Esophagus muscularis mucosa (tissue), 4 donors: ENCODE measurements around the gene PTGDR2. TPM values are rescaled to one million over a fixed set of nuclear protein-coding genes. Genes with fewer than 3 reads are reported as not detected.
A peak's percentile ranks its signal among the peaks of the same experiment; 100 is the strongest.

Experiments
- DNase-seq: peaks from one replicate; pipeline ENCODE4 v3.0.0-alpha.2; 2017; ENCODE audit errors: extremely low spot score
- H3K27ac ChIP-seq, 4 donors: fragments of 200-600 bp; sonication (generic); replicated peaks in 1 of 4; 1 replicate in 3 of 4; 2 replicates in 1 of 4; pipeline ENCODE4 v1.5.1; 2016 to 2019; ENCODE audit warnings: mild to moderate bottlenecking in 1 of 4
- H3K27me3 ChIP-seq, 4 donors: fragments of 200-600 bp; sonication (generic); one replicate each; pipeline versions ENCODE4 v1.5.1 to v1.6.0; 2016 to 2019
- H3K36me3 ChIP-seq, 4 donors: fragments of 200-600 bp; sonication (generic); one replicate each; pipeline ENCODE4 v1.5.1; 2016 to 2019
- H3K4me1 ChIP-seq, 4 donors: fragments of 200-600 bp; sonication (generic); one replicate each; pipeline ENCODE4 v1.5.1; 2016 to 2019
- H3K4me3 ChIP-seq, 4 donors: fragments of 200-600 bp; sonication (generic); 1 replicate in 2 of 4; 2 replicates in 2 of 4; pipeline ENCODE4 v1.5.1; 2016 to 2019; ENCODE audit warnings: mild to moderate bottlenecking in 4 of 4, moderate library complexity in 1 of 4
- H3K9me3 ChIP-seq, 4 donors: fragments of 200-600 bp; sonication (generic); 1 replicate in 3 of 4; 2 replicates in 1 of 4; pipeline ENCODE4 v1.5.1; 2016 to 2019
- EP300 ChIP-seq: sonication (generic); formaldehyde crosslinking; IDR thresholded peaks from one replicate; pipeline ENCODE4 v1.6.1; 2017; ENCODE audit warnings: antibody characterized with exemption
- POLR2A ChIP-seq: fragments of 450-650 bp; IDR thresholded peaks from one replicate; pipeline ENCODE4 v1.6.1; 2017; ENCODE audit warnings: antibody characterized with exemption, moderate library complexity, mild to moderate bottlenecking, low read depth
- POLR2AphosphoS5 ChIP-seq, 2 donors: sonication (generic); formaldehyde crosslinking; IDR thresholded peaks; one replicate each; pipeline ENCODE4 v1.6.1; 2017; ENCODE audit warnings: antibody characterized with exemption in 2 of 2
- WGBS: methylation state at CpG from one replicate; pipeline ENCODE4 v1.1.5; 2018; 5-methylcytosine and 5-hydroxymethylcytosine counted together
- intact Hi-C: fragments of 100-400 bp; cut with DNase I; formaldehyde crosslinking; loops from one replicate; pipeline ENCODE4 v1.15.1; 2023
- total RNA-seq, 4 donors: library from RNA; depleted of rRNA; stranded (reverse); fragments of >200 nt; gene quantifications; one replicate each; pipeline versions ENCODE4 v1.1.0 to v1.2.1, GENCODE V29; 2016
- TF ChIP-seq, protein P1 (sequence below), 3 experiments: fragments of 200-600 bp in 2 of 3; fragments of 450-650 bp in 1 of 3; sonication (generic) in 2 of 3; IDR thresholded peaks; one replicate each; pipeline ENCODE4 v1.5.1; 2017 to 2019; ENCODE audit warnings: antibody characterized with exemption in 3 of 3, mild to moderate bottlenecking in 2 of 3, moderate library complexity in 1 of 3

The PTGDR2 gene
- total RNA-seq: 1 to 10 TPM in 3 of 4 donors, under 1 TPM in 1; 0.33 to 2.9 (median 1.8) TPM

GRCh38 chr11:60855726-60856633, at the start of gene PTGDR2:
TSS of gene PTGDR2 (minus strand) at chr11:60855950. CDS start at chr11:60853722, 2,228 bp downstream.
- Histone ChIP-seq H3K27ac (no peak within 1 kb of the TSS), H3K4me1 (peaks cover 0 to 12% (median 5%) of the 10 kb centered on the region in 4 donors), H3K27me3 (peaks cover 0 to 31% (median 0%) of the 10 kb centered on the region in 4 donors), H3K4me3 (no peak within 1 kb of the TSS), H3K9me3 (no peaks in the 10 kb centered on the region), H3K36me3 (peaks cover 4 to 22% (median 19%) of the 10 kb centered on the region in 4 donors)
- TF ChIP-seq POLR2AphosphoS5 (IDR thresholded peaks at IDR 0.05) (no peak), EP300 (no peak), POLR2A (no peak)
- TF ChIP-seq, protein P1, sequence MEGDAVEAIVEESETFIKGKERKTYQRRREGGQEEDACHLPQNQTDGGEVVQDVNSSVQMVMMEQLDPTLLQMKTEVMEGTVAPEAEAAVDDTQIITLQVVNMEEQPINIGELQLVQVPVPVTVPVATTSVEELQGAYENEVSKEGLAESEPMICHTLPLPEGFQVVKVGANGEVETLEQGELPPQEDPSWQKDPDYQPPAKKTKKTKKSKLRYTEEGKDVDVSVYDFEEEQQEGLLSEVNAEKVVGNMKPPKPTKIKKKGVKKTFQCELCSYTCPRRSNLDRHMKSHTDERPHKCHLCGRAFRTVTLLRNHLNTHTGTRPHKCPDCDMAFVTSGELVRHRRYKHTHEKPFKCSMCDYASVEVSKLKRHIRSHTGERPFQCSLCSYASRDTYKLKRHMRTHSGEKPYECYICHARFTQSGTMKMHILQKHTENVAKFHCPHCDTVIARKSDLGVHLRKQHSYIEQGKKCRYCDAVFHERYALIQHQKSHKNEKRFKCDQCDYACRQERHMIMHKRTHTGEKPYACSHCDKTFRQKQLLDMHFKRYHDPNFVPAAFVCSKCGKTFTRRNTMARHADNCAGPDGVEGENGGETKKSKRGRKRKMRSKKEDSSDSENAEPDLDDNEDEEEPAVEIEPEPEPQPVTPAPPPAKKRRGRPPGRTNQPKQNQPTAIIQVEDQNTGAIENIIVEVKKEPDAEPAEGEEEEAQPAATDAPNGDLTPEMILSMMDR (IDR thresholded peaks at IDR 0.05): no peak
- no peak for DNase-seq
- WGBS: 35% methylated on average over 14 of the region's 14 CpGs
- intact Hi-C loops: no loop called here

DNA sequence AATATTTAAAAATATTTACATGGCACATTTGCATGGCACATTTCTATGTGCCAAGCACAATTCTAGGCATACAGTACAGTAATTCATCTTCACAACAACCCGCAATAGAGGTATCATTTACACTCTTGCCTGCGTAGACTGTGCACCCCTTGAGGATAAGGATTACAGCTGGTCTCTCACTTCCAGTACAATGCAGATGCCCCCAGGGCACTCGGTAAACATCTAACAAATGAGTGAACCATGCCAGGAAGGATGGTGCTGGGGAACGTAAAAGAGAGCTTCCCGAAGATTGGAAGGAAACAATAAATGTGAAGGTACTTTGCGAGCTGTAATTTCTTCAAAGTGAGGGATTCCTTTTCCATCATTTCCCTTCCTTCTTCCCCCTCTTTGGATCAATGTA, 49.3 kb upstream of the PTGDR2 start:
- Histone ChIP-seq H3K9me3 (no peaks in the 10 kb centered on the region), H3K4me3 (peak overlapping the region; percentile 72 to 97 (median 93)), H3K27me3 (no peaks in the 10 kb centered on the region), H3K4me1 (peaks cover 26 to 33% (median 30%) of the 10 kb centered on the region in 4 donors), H3K27ac (peak overlapping the region; percentile 91 to 98 (median 94)), H3K36me3 (peaks cover 24 to 36% (median 35%) of the 10 kb centered on the region in 4 donors)
- intact Hi-C loops: loop anchor here (10.0 kb wide), 1 partner anchor 250 kb away; no protein-coding TSS in a partner anchor
- WGBS: 48% methylated on average over 6 of the region's 6 CpGs
- TF ChIP-seq EP300 (no peak), POLR2A (no peak)
- no peak for DNase-seq

DNA sequence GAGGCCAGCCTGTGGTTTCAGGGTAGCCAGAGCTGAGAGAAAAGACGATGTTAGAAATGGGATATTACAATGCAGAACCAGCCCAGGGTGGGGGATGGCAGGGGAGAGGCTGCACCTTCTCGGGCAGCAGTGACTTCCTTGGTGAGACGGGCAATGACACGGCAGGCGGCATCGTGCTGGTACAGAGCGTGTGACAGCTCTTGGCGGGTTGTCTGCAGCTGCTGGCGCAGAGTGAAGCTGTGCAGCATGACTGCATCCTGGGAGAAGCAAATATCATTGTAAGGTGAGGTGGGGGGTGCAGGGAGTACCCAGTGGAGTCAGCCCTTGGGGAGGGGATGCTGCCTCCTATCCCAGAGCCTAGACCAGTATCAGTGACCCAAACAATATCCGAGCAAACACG, 46.9 kb upstream of the PTGDR2 start:
- WGBS: 96% methylated on average over 8 of the region's 11 CpGs
- Histone ChIP-seq H3K4me1 (peaks cover 26 to 39% (median 30%) of the 10 kb centered on the region in 4 donors), H3K27ac (no peak overlapping the region), H3K4me3 (no peak overlapping the region), H3K36me3 (peaks cover 40 to 61% (median 57%) of the 10 kb centered on the region in 4 donors), H3K27me3 (no peaks in the 10 kb centered on the region), H3K9me3 (no peaks in the 10 kb centered on the region)
- no peak for DNase-seq
- TF ChIP-seq EP300: no peak
- TF ChIP-seq POLR2A: no peak
- TF ChIP-seq, protein P1 (IDR thresholded peaks at IDR 0.05): no peak
- TF ChIP-seq POLR2AphosphoS5 (IDR thresholded peaks at IDR 0.05): no peak
- intact Hi-C loops: loop anchor here (10.0 kb wide), 1 partner anchor 252 kb away; no protein-coding TSS in a partner anchor

DNA sequence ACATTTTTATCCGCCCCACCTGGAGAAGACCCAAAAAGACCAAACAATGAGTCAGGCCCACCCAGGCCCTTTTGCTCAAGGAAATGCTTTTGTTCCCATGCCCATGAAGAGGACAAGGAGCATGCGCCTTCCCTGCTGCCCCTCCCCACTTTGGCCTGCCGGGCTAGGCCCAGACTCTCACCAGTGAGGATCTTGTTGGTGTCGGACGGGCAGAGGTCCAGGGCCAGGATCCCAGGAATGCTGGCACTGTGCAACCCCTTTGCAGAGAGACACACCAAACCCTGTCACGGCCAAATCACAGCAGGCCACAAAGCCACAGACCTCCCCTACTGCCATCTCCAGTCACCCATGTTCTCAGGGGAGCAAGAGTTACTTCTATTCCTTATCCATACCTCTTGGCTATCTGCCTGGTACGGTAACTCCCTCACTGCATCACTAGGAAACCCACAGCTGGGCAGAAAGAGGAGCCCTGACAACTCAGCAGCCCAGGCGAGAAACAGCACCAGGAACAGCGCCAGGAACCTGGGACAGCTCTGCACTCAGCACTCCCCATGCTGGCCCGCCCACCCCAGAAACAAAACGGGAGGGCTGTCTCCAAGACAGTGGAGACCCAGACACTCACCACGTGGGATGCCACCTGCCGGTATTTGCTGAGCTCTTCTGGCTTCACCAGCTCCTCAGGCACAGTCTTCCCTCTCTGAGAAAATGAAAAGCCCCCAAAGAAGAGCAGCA, 45.1 kb upstream of the PTGDR2 start:
- 75% methylated on average over 9 of the region's 13 CpGs for WGBS
- H3K9me3 ChIP-seq: no peaks in the 10 kb centered on the region
- no peaks in the 10 kb centered on the region for H3K27me3 ChIP-seq
- DNase-seq: no peak
- no peak overlapping the region for H3K4me3 ChIP-seq
- peaks cover 20 to 32% (median 23%) of the 10 kb centered on the region in 4 donors for H3K4me1 ChIP-seq
- intact Hi-C loops: loop anchor here (10.0 kb wide), 1 partner anchor 254 kb away; no protein-coding TSS in a partner anchor
- no peak for TF ChIP-seq POLR2A
- H3K36me3 ChIP-seq: peaks cover 58 to 78% (median 74%) of the 10 kb centered on the region in 4 donors
- no peak overlapping the region for H3K27ac ChIP-seq

- no peaks in the 10 kb centered on the region for H3K27me3 ChIP-seq
- no peak for DNase-seq
- no peaks in the 10 kb centered on the region for H3K9me3 ChIP-seq
- peaks cover 12 to 23% (median 15%) of the 10 kb centered on the region in 4 donors for H3K4me1 ChIP-seq
- TF ChIP-seq, protein P1 (IDR thresholded peaks at IDR 0.05): no peak
- no peak for TF ChIP-seq POLR2A
- no peak for TF ChIP-seq EP300
- TF ChIP-seq POLR2AphosphoS5 (IDR thresholded peaks at IDR 0.05): no peak
- 55% methylated on average over 4 of the region's 4 CpGs for WGBS
- H3K36me3 ChIP-seq: peaks cover 60 to 87% (median 83%) of the 10 kb centered on the region in 4 donors
- intact Hi-C loops: loop anchor here (5.0 to 10.0 kb wide), 2 partner anchors 68 to 255 kb away; no protein-coding TSS in a partner anchor
- no peak overlapping the region for H3K27ac ChIP-seq
- H3K4me3 ChIP-seq: no peak overlapping the region
These were observed 44.2 kb upstream of the PTGDR2 start for GRCh38 chr11:60899977-60900376.
